SK-N-SH (cell line): ENCODE measurements around the gene CCDC112. TPM values are rescaled to one million over a fixed set of nuclear protein-coding genes. Genes with fewer than 3 reads are reported as not detected.

Source experiments
- CTCF ChIA-PET: fragments of 300-600, 350-600 bp; formaldehyde crosslinking; extraction: SDS; loops from one replicate; lab custom pipeline; 2021; lab: Yijun Ruan, JAX
- POLR2A ChIA-PET: fragments of 350-600 bp; sonication (Branson Sonifier 250); formaldehyde crosslinking; extraction: SDS; loops from one replicate; lab custom pipeline; 2020; ENCODE audit warnings: antibody characterized with exemption, inconsistent platforms; lab: Yijun Ruan, JAX
- DNase-seq: peaks from one replicate; pipeline ENCODE4 v3.0.0; 2012
- H2AFZ ChIP-seq: fragments of 200-600 bp; sonication (generic); 2 replicates; pipeline ENCODE4 v1.8.1; 2016; ENCODE audit warnings: antibody characterized with exemption, mild to moderate bottlenecking, low read depth
- H3F3A ChIP-seq: fragments of 200-600 bp; sonication (generic); replicated peaks from 2 replicates; pipeline ENCODE3; 2016; ENCODE audit warnings: antibody characterized with exemption, mild to moderate bottlenecking; ENCODE audit not compliant: insufficient read depth
- H3K27ac ChIP-seq, 2 experiments: fragments of 200-500 bp in 1 of 2; fragments of 200-600 bp in 1 of 2; sonication (Bioruptor generic) in 1 of 2; sonication (generic), shearing (Covaris generic) in 1 of 2; 2 replicates each; pipeline versions ENCODE4 v1.5.1 to v1.6.1; 2014 to 2016; ENCODE audit warnings: low read depth in 2 of 2, inconsistent platforms in 1 of 2, low read length in 1 of 2, mild to moderate bottlenecking in 1 of 2, mixed read lengths in 1 of 2
- H3K27me3 ChIP-seq: fragments of 200-600 bp; sonication (generic), shearing (Covaris generic); 2 replicates; pipeline ENCODE4 v1.6.1; 2016; ENCODE audit warnings: mixed run types; ENCODE audit not compliant: insufficient read depth
- H3K36me3 ChIP-seq, 2 experiments: fragments of 200-500 bp in 1 of 2; fragments of 200-600 bp in 1 of 2; sonication (Bioruptor generic) in 1 of 2; sonication (generic) in 1 of 2; replicated peaks in 1 of 2; 2 replicates each; pipeline versions ENCODE3 to v1.5.1; 2014 to 2016; ENCODE audit warnings: low read length in 1 of 2, mild to moderate bottlenecking in 1 of 2; ENCODE audit not compliant: insufficient read depth in 2 of 2, control insufficient read depth in 1 of 2
- H3K4me1 ChIP-seq, 2 experiments: fragments of 200-500 bp in 1 of 2; fragments of 200-600 bp in 1 of 2; sonication (Bioruptor generic) in 1 of 2; sonication (generic), shearing (Covaris generic) in 1 of 2; 2 replicates each; pipeline versions ENCODE4 v1.5.1 to v1.6.1; 2014 to 2016; ENCODE audit warnings: low read depth in 1 of 2, low read length in 1 of 2, mixed run types in 1 of 2; ENCODE audit not compliant: insufficient read depth in 2 of 2, control insufficient read depth in 1 of 2
- H3K4me2 ChIP-seq: fragments of 200-600 bp; sonication (generic), shearing (Covaris generic); 2 replicates; pipeline ENCODE4 v1.6.1; 2017; ENCODE audit warnings: mixed run types
- H3K4me3 ChIP-seq, 2 experiments: fragments of 200-500 bp in 1 of 2; fragments of 200-600 bp in 1 of 2; sonication (Bioruptor generic) in 1 of 2; sonication (generic), shearing (Covaris generic) in 1 of 2; 2 replicates each; pipeline versions ENCODE4 v1.5.1 to v1.8.1; 2014 to 2016; ENCODE audit warnings: low read depth in 2 of 2, inconsistent platforms in 1 of 2, low read length in 1 of 2, mild to moderate bottlenecking in 1 of 2, mixed read lengths in 1 of 2, moderate library complexity in 1 of 2
- H3K79me2 ChIP-seq: fragments of 200-600 bp; sonication (generic); 2 replicates; pipeline ENCODE4 v1.8.1; 2017; ENCODE audit warnings: mild to moderate bottlenecking; ENCODE audit not compliant: insufficient read depth
- H3K9ac ChIP-seq: fragments of 200-600 bp; sonication (generic); 2 replicates; pipeline ENCODE4 v1.6.1; 2017; ENCODE audit warnings: mixed run types
- H3K9me2 ChIP-seq: fragments of 200-600 bp; sonication (generic); 2 replicates; pipeline ENCODE4 v1.6.1; 2017; ENCODE audit warnings: mixed run types
- H3K9me3 ChIP-seq: fragments of 200-600 bp; sonication (generic); 2 replicates; pipeline ENCODE4 v1.6.1; 2017; ENCODE audit warnings: mixed run types, mild to moderate bottlenecking, moderate library complexity
- H4K20me1 ChIP-seq: fragments of 200-600 bp; sonication (generic); 2 replicates; pipeline ENCODE4 v1.6.1; 2017; ENCODE audit warnings: mild to moderate bottlenecking, mixed run types; ENCODE audit not compliant: insufficient read depth
- CHD2 ChIP-seq: fragments of 150-350 bp; IDR thresholded peaks from 2 replicates; pipeline ENCODE4 v1.6.1; 2018; ENCODE audit warnings: low read length; ENCODE audit not compliant: partially characterized antibody
- EZH2phosphoT487 ChIP-seq: fragments of 200-600 bp; sonication (generic); IDR thresholded peaks from 2 replicates; pipeline ENCODE4 v1.6.1; 2017; ENCODE audit warnings: low read depth, mixed run types, mild to moderate bottlenecking, antibody characterized with exemption, moderate library complexity, borderline replicate concordance
- FOXJ3 ChIP-seq: sonication (generic); formaldehyde crosslinking; IDR thresholded peaks from 2 replicates; pipeline ENCODE4 v1.5.1; 2020; ENCODE audit warnings: mild to moderate bottlenecking, missing genetic modification reagents
- GABPA ChIP-seq: IDR thresholded peaks from 2 replicates; pipeline ENCODE4 v1.4.0; 2012; ENCODE audit warnings: low read depth, mild to moderate bottlenecking
- GATA2 ChIP-seq: sonication (generic); formaldehyde crosslinking; IDR thresholded peaks from 2 replicates; pipeline ENCODE4 v1.5.0; 2020; ENCODE audit warnings: mild to moderate bottlenecking, missing genetic modification reagents
- NFIC ChIP-seq: IDR thresholded peaks from 2 replicates; pipeline ENCODE4 v1.4.0; 2012; ENCODE audit warnings: borderline replicate concordance
- NRF1 ChIP-seq: IDR thresholded peaks from 2 replicates; pipeline ENCODE4 v1.6.1; 2012; ENCODE audit warnings: low read depth, mild to moderate bottlenecking, low read length
- RAD21 ChIP-seq: IDR thresholded peaks from 2 replicates; pipeline ENCODE4 v1.6.1; 2012; ENCODE audit warnings: mild to moderate bottlenecking, low read length
- RFX5 ChIP-seq: IDR thresholded peaks from 2 replicates; pipeline ENCODE4 v1.6.1; 2012; ENCODE audit warnings: mild to moderate bottlenecking, improper control_type of control experiment, low read length
- SIN3A ChIP-seq: IDR thresholded peaks from 2 replicates; pipeline ENCODE4 v1.6.1; 2012; ENCODE audit warnings: low read depth, mild to moderate bottlenecking, low read length, moderate library complexity, borderline replicate concordance
- TCF12 ChIP-seq: IDR thresholded peaks from 2 replicates; pipeline ENCODE4 v1.4.0; 2012
- TEAD4 ChIP-seq: IDR thresholded peaks from 2 replicates; pipeline ENCODE4 v1.4.0; 2012; ENCODE audit warnings: mild to moderate bottlenecking, borderline replicate concordance; ENCODE audit not compliant: insufficient read depth
- USF2 ChIP-seq: fragments of 150-350 bp; IDR thresholded peaks from 2 replicates; pipeline ENCODE4 v1.6.1; 2017; ENCODE audit warnings: antibody characterized with exemption, low read length, low read depth, borderline replicate concordance
- YY1 ChIP-seq: IDR thresholded peaks from 2 replicates; pipeline ENCODE4 v1.4.0; 2012; ENCODE audit warnings: low read depth, mild to moderate bottlenecking
- ZBTB33 ChIP-seq: IDR thresholded peaks from 2 replicates; pipeline ENCODE4 v1.4.0; 2012; ENCODE audit warnings: low read depth, borderline replicate concordance
- WGBS: methylation state at CpG from one replicate; pipeline ENCODE4 v1.1.6; 2017; ENCODE audit warnings: low lambda C conversion rate; 5-methylcytosine and 5-hydroxymethylcytosine counted together
- polyA plus RNA-seq, 3 experiments: library from polyadenylated mRNA; depleted of rRNA; stranded (reverse); fragments of >200 nt; gene quantifications; 2 replicates each; pipeline ENCODE4 v1.2.3, GENCODE V29; 2012
- TF ChIP-seq, protein P1 (sequence below): IDR thresholded peaks from 2 replicates; pipeline ENCODE4 v1.6.1; 2012; ENCODE audit warnings: mild to moderate bottlenecking, low read depth, low read length, moderate library complexity
- TF ChIP-seq, protein P2 (sequence below): IDR thresholded peaks from 2 replicates; pipeline ENCODE4; 2012

CCDC112 gene
- polyA plus RNA-seq, 1 of the 3 experiments (the other 2 are of a cell fraction), result 2.3 TPM

DNA sequence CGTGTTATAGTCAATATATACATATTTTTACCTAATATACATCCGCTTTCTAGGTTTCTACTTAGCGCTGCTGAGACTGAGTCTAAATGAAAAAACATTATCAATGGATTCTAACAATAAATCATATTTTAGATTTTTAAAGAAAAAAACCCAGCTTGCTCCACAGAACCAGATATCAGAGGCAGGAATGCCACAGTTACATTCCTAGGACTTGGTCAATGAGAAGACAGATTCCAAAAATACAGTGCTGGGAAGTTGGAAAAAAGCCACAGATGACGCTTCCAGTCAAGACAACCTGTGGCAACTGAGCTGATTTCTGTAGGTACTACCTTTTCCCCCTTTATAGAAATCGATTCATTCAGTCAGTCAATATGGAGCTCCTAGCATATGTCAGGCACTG is 577 bp upstream of the CCDC112 start:
- DNase-seq, result no peak
- no peaks in the 10 kb centered on the region for H4K20me1 ChIP-seq
- no peaks in the 10 kb centered on the region for H3K9me3 ChIP-seq
- peaks cover 0 to 10% of the 10 kb centered on the region in 2 experiments for H3K36me3 ChIP-seq
- H3F3A ChIP-seq, result peaks cover 9% of the 10 kb centered on the region
- H3K27ac ChIP-seq, result no peak overlapping the region
- no peak overlapping the region for H3K9ac ChIP-seq
- ChIA-PET CTCF (interaction anchor here (1.0 to 3.5 kb wide), 4 partner anchors 10 to 289 kb away, joined by 3 to 20 read pairs (median 4); partner anchors contain the start of gene PGGT1B), POLR2A (interaction anchor here (1.0 to 2.0 kb wide), 3 partner anchors 32 to 248 kb away, joined by 3 to 9 read pairs (median 6); partner anchors contain the start of gene FEM1C)
- H3K27me3 ChIP-seq, result no peaks in the 10 kb centered on the region
- H3K79me2 ChIP-seq, result peaks cover 27% of the 10 kb centered on the region
- 58% methylated on average over 5 of the region's 5 CpGs for WGBS
- peak overlapping the region in 1 of 2 experiments; percentile 26; a peak in 2 of 4 replicates for H3K4me3 ChIP-seq
- H3K4me1 ChIP-seq, result peaks cover 0 to 4% of the 10 kb centered on the region in 2 experiments; a peak in 2 of 4 replicates
- no peak overlapping the region for H3K4me2 ChIP-seq
- TF ChIP-seq TEAD4 (no peak), GATA2 (CRISPR knock-in tag) (no peak), EZH2phosphoT487 (no peak), TCF12 (no peak), RFX5 (no peak), CHD2 (no peak), RAD21 (no peak), GABPA (no peak), NRF1 (no peak), NFIC (no peak), FOXJ3 (CRISPR knock-in tag) (no peak), YY1 (no peak), USF2 (no peak), ZBTB33 (no peak), SIN3A (no peak)
- TF ChIP-seq, protein P1, sequence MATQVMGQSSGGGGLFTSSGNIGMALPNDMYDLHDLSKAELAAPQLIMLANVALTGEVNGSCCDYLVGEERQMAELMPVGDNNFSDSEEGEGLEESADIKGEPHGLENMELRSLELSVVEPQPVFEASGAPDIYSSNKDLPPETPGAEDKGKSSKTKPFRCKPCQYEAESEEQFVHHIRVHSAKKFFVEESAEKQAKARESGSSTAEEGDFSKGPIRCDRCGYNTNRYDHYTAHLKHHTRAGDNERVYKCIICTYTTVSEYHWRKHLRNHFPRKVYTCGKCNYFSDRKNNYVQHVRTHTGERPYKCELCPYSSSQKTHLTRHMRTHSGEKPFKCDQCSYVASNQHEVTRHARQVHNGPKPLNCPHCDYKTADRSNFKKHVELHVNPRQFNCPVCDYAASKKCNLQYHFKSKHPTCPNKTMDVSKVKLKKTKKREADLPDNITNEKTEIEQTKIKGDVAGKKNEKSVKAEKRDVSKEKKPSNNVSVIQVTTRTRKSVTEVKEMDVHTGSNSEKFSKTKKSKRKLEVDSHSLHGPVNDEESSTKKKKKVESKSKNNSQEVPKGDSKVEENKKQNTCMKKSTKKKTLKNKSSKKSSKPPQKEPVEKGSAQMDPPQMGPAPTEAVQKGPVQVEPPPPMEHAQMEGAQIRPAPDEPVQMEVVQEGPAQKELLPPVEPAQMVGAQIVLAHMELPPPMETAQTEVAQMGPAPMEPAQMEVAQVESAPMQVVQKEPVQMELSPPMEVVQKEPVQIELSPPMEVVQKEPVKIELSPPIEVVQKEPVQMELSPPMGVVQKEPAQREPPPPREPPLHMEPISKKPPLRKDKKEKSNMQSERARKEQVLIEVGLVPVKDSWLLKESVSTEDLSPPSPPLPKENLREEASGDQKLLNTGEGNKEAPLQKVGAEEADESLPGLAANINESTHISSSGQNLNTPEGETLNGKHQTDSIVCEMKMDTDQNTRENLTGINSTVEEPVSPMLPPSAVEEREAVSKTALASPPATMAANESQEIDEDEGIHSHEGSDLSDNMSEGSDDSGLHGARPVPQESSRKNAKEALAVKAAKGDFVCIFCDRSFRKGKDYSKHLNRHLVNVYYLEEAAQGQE, result no peak
- TF ChIP-seq, protein P2, sequence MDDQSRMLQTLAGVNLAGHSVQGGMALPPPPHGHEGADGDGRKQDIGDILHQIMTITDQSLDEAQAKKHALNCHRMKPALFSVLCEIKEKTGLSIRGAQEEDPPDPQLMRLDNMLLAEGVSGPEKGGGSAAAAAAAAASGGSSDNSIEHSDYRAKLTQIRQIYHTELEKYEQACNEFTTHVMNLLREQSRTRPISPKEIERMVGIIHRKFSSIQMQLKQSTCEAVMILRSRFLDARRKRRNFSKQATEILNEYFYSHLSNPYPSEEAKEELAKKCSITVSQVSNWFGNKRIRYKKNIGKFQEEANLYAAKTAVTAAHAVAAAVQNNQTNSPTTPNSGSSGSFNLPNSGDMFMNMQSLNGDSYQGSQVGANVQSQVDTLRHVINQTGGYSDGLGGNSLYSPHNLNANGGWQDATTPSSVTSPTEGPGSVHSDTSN, result no peak
- TF ChIP-seq, all 33 proteins: peak for 0
- H3K9me2 ChIP-seq, result no peaks in the 10 kb centered on the region
- H2AFZ ChIP-seq, result peak overlapping the region; percentile 10; the same call in 1 of the 2 replicates
